ENCODE data around the gene SNRNP70. TPM values are rescaled to one million over a fixed set of nuclear protein-coding genes. Genes with fewer than 3 reads are reported as not detected.

SNRNP70 gene
- polyA plus RNA-seq, 4 donors = 159 to 237 (median 223) TPM

- WGBS, 3 donors = 0 to 1% (median 0%) methylated on average over 14 of the region's 14 CpGs
- Histone ChIP-seq H3K27me3 (ENCODE audit: control insufficient read depth in 3 of 3, insufficient read depth in 3 of 3, low read length in 3 of 3) (peaks cover 0 to 5% (median 0%) of the 10 kb centered on the region in 3 donors), H3K9me3 (ENCODE audit: control insufficient read depth in 2 of 2, insufficient read depth in 1 of 2, low read depth in 1 of 2, low read length in 1 of 2) (no peaks in the 10 kb centered on the region), H3K4me3 (ENCODE audit: low read depth in 1 of 3, low read length in 3 of 3) (peak overlapping the region; percentile 70 to 89 (median 82)), H3K27ac (ENCODE audit: low read depth in 1 of 3, low read length in 2 of 3) (peak overlapping the region in 2 of 3 donors; percentile 73 to 88), H3K4me1 (ENCODE audit: control insufficient read depth in 3 of 3, insufficient read depth in 2 of 3, low read depth in 1 of 3, low read length in 2 of 3) (peaks cover 0 to 11% (median 0%) of the 10 kb centered on the region in 3 donors), H3K36me3 (ENCODE audit: control insufficient read depth in 3 of 3, insufficient read depth in 2 of 3, low read depth in 1 of 3, low read length in 3 of 3) (peaks cover 7 to 34% (median 8%) of the 10 kb centered on the region in 3 donors)
- no peak for DNase-seq
- no peak for FAIRE-seq
Observed at GRCh38 chr19:49085868-49086232, 599 bp downstream of the SNRNP70 start.

DNA sequence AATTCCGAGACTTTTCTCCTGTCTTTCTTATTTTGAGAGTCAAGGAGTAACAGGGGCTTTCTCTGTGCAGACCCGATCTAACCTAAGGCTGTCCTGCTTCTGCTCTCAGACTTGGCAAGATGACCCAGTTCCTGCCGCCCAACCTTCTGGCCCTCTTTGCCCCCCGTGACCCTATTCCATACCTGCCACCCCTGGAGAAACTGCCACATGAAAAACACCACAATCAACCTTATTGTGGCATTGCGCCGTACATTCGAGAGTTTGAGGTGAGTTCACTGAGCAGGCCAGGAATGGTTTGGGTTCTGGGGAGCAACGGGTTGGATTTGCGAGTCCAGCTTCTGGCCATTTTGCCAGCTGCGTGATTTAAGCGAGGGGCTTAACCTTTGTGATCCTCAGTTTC, 1.0 kb downstream of the SNRNP70 start:
- H3K27ac ChIP-seq (ENCODE audit: low read depth in 1 of 3, low read length in 2 of 3) = no peak overlapping the region

DNA sequence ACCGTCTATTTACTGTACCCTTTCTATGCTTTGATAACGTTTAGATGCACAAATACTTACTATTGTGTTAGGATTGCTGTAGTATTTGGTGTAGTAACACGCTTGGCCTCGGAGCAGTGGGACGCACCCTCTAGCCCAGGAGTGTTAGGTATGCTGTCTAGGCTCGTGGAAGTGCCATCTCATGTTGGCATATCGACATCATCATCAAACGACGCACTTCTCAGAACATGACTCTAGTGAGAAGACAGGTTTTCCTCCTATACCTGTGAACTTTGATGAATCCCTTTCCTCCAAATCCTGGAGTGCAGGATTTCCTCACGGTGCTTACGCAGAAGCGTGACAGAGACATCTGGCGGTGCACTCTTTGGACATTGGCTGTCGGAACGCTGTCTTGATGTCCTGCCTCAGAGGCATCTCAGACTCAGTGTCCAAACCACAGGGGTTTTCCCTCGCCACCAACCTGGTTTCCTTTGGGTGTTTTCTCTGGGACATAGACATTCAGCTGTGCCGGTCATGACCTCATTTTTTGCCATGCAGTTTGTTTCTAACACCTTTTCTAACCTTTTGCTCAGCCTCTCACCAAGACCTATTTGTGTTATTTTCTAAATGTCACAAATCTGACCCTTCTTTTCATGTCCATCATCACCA, 6.3 kb downstream of the SNRNP70 start:
- Histone ChIP-seq H3K36me3 (ENCODE audit: control insufficient read depth in 3 of 3, insufficient read depth in 2 of 3, low read depth in 1 of 3, low read length in 3 of 3) (peaks cover 15 to 84% (median 16%) of the 10 kb centered on the region in 3 donors), H3K4me1 (ENCODE audit: control insufficient read depth in 3 of 3, insufficient read depth in 2 of 3, low read depth in 1 of 3, low read length in 2 of 3) (peaks cover 0 to 8% (median 0%) of the 10 kb centered on the region in 3 donors), H3K27ac (ENCODE audit: low read depth in 1 of 3, low read length in 2 of 3) (no peak overlapping the region), H3K9me3 (ENCODE audit: control insufficient read depth in 2 of 2, insufficient read depth in 1 of 2, low read depth in 1 of 2, low read length in 1 of 2) (no peaks in the 10 kb centered on the region), H3K27me3 (ENCODE audit: control insufficient read depth in 3 of 3, insufficient read depth in 3 of 3, low read length in 3 of 3) (no peaks in the 10 kb centered on the region), H3K4me3 (ENCODE audit: low read depth in 1 of 3, low read length in 3 of 3) (no peak overlapping the region)
- 84 to 91% (median 86%) methylated on average over 17 of the region's 17 CpGs for WGBS, 3 donors
- FAIRE-seq = no peak
- no peak for DNase-seq

More for the DNA sequence above, 1.0 kb downstream of the SNRNP70 start:
- Histone ChIP-seq H3K36me3 (ENCODE audit: control insufficient read depth in 3 of 3, insufficient read depth in 2 of 3, low read depth in 1 of 3, low read length in 3 of 3) (peaks cover 8 to 39% (median 10%) of the 10 kb centered on the region in 3 donors), H3K4me3 (ENCODE audit: low read depth in 1 of 3, low read length in 3 of 3) (peak overlapping the region; percentile 70 to 89 (median 82)), H3K27me3 (ENCODE audit: control insufficient read depth in 3 of 3, insufficient read depth in 3 of 3, low read length in 3 of 3) (peaks cover 0 to 3% (median 0%) of the 10 kb centered on the region in 3 donors), H3K4me1 (ENCODE audit: control insufficient read depth in 3 of 3, insufficient read depth in 2 of 3, low read depth in 1 of 3, low read length in 2 of 3) (peaks cover 0 to 11% (median 0%) of the 10 kb centered on the region in 3 donors), H3K9me3 (ENCODE audit: control insufficient read depth in 2 of 2, insufficient read depth in 1 of 2, low read depth in 1 of 2, low read length in 1 of 2) (no peaks in the 10 kb centered on the region)
- no peak for FAIRE-seq
- 6 to 42% (median 17%) methylated on average over 11 of the region's 11 CpGs for WGBS, 3 donors
- no peak for DNase-seq

GRCh38 chr19:49092686-49093085, 7.4 kb downstream of the SNRNP70 start:
- WGBS, 3 donors = 93% methylated on average over 6 of the region's 6 CpGs
- DNase-seq (no peak), FAIRE-seq (no peak)
- Histone ChIP-seq H3K4me3 (ENCODE audit: low read depth in 1 of 3, low read length in 3 of 3) (no peak overlapping the region), H3K4me1 (ENCODE audit: control insufficient read depth in 3 of 3, insufficient read depth in 2 of 3, low read depth in 1 of 3, low read length in 2 of 3) (no peaks in the 10 kb centered on the region), H3K27me3 (ENCODE audit: control insufficient read depth in 3 of 3, insufficient read depth in 3 of 3, low read length in 3 of 3) (no peaks in the 10 kb centered on the region), H3K9me3 (ENCODE audit: control insufficient read depth in 2 of 2, insufficient read depth in 1 of 2, low read depth in 1 of 2, low read length in 1 of 2) (no peaks in the 10 kb centered on the region), H3K36me3 (ENCODE audit: control insufficient read depth in 3 of 3, insufficient read depth in 2 of 3, low read depth in 1 of 3, low read length in 3 of 3) (peaks cover 14 to 86% (median 17%) of the 10 kb centered on the region in 3 donors), H3K27ac (ENCODE audit: low read depth in 1 of 3, low read length in 2 of 3) (no peak overlapping the region)

- H3K4me1 ChIP-seq (ENCODE audit: control insufficient read depth in 3 of 3, insufficient read depth in 2 of 3, low read depth in 1 of 3, low read length in 2 of 3) = no peaks in the 10 kb centered on the region
- H3K4me3 ChIP-seq (ENCODE audit: low read depth in 1 of 3, low read length in 3 of 3) = no peak overlapping the region
- WGBS, 3 donors = 82% methylated on average over 23 of the region's 23 CpGs
- no peaks in the 10 kb centered on the region for H3K27me3 ChIP-seq (ENCODE audit: control insufficient read depth in 3 of 3, insufficient read depth in 3 of 3, low read length in 3 of 3)
- DNase-seq (no peak), FAIRE-seq (no peak)
- no peaks in the 10 kb centered on the region for H3K9me3 ChIP-seq (ENCODE audit: control insufficient read depth in 2 of 2, insufficient read depth in 1 of 2, low read depth in 1 of 2, low read length in 1 of 2)
- peaks cover 26 to 96% (median 28%) of the 10 kb centered on the region in 3 donors for H3K36me3 ChIP-seq (ENCODE audit: control insufficient read depth in 3 of 3, insufficient read depth in 2 of 3, low read depth in 1 of 3, low read length in 3 of 3)
- H3K27ac ChIP-seq (ENCODE audit: low read depth in 1 of 3, low read length in 2 of 3) = no peak overlapping the region
Observed at GRCh38 chr19:49094505-49095482, 9.5 kb downstream of the SNRNP70 start.

GRCh38 chr19:49097453-49098288, 12.4 kb downstream of the SNRNP70 start:
- H3K27ac ChIP-seq (ENCODE audit: low read depth in 1 of 3, low read length in 2 of 3) = no peak overlapping the region
- FAIRE-seq (no peak), DNase-seq (peak; percentile 74)
- no peaks in the 10 kb centered on the region for H3K27me3 ChIP-seq (ENCODE audit: control insufficient read depth in 3 of 3, insufficient read depth in 3 of 3, low read length in 3 of 3)
- no peak overlapping the region for H3K4me3 ChIP-seq (ENCODE audit: low read depth in 1 of 3, low read length in 3 of 3)
- H3K36me3 ChIP-seq (ENCODE audit: control insufficient read depth in 3 of 3, insufficient read depth in 2 of 3, low read depth in 1 of 3, low read length in 3 of 3) = peaks cover 27 to 96% (median 30%) of the 10 kb centered on the region in 3 donors
- 54 to 58% (median 57%) methylated on average over 8 of the region's 8 CpGs for WGBS, 3 donors
- H3K4me1 ChIP-seq (ENCODE audit: control insufficient read depth in 3 of 3, insufficient read depth in 2 of 3, low read depth in 1 of 3, low read length in 2 of 3) = no peaks in the 10 kb centered on the region
- no peaks in the 10 kb centered on the region for H3K9me3 ChIP-seq (ENCODE audit: control insufficient read depth in 2 of 2, insufficient read depth in 1 of 2, low read depth in 1 of 2, low read length in 1 of 2)

DNA sequence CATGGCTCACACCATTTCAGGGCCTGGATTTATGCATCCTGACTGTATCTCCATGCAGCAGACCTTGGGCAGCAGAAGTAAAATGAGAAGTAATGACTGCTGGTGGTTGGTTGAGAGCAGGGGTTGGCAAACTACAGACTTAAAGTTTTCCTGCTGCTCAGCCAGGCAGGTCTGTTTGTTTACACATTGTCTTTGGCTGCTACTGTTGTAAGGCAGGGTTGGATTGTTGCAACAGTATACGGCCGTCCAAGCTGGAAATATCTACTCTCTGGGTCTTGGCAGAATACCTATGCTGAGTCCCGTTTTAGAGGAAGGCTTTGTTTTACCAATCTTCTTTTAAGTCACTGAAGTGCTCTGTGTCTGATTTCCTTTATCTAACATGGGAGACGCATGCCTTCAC, 13.5 kb downstream of the SNRNP70 start:
- Histone ChIP-seq H3K9me3 (ENCODE audit: control insufficient read depth in 2 of 2, insufficient read depth in 1 of 2, low read depth in 1 of 2, low read length in 1 of 2) (no peaks in the 10 kb centered on the region), H3K36me3 (ENCODE audit: control insufficient read depth in 3 of 3, insufficient read depth in 2 of 3, low read depth in 1 of 3, low read length in 3 of 3) (peaks cover 25 to 96% (median 30%) of the 10 kb centered on the region in 3 donors), H3K4me1 (ENCODE audit: control insufficient read depth in 3 of 3, insufficient read depth in 2 of 3, low read depth in 1 of 3, low read length in 2 of 3) (no peaks in the 10 kb centered on the region), H3K4me3 (ENCODE audit: low read depth in 1 of 3, low read length in 3 of 3) (no peak overlapping the region), H3K27ac (ENCODE audit: low read depth in 1 of 3, low read length in 2 of 3) (no peak overlapping the region), H3K27me3 (ENCODE audit: control insufficient read depth in 3 of 3, insufficient read depth in 3 of 3, low read length in 3 of 3) (no peaks in the 10 kb centered on the region)
- DNase-seq (no peak), FAIRE-seq (no peak)
- WGBS, 3 donors = 81 to 87% (median 81%) methylated on average over 4 of the region's 4 CpGs

GRCh38 chr19:49101160-49101559, 15.9 kb downstream of the SNRNP70 start:
- Histone ChIP-seq H3K27me3 (ENCODE audit: control insufficient read depth in 3 of 3, insufficient read depth in 3 of 3, low read length in 3 of 3) (no peaks in the 10 kb centered on the region), H3K4me3 (ENCODE audit: low read depth in 1 of 3, low read length in 3 of 3) (no peak overlapping the region), H3K27ac (ENCODE audit: low read depth in 1 of 3, low read length in 2 of 3) (no peak overlapping the region), H3K9me3 (ENCODE audit: control insufficient read depth in 2 of 2, insufficient read depth in 1 of 2, low read depth in 1 of 2, low read length in 1 of 2) (no peaks in the 10 kb centered on the region), H3K36me3 (ENCODE audit: control insufficient read depth in 3 of 3, insufficient read depth in 2 of 3, low read depth in 1 of 3, low read length in 3 of 3) (peaks cover 25 to 97% (median 30%) of the 10 kb centered on the region in 3 donors), H3K4me1 (ENCODE audit: control insufficient read depth in 3 of 3, insufficient read depth in 2 of 3, low read depth in 1 of 3, low read length in 2 of 3) (no peaks in the 10 kb centered on the region)
- FAIRE-seq (no peak), DNase-seq (no peak)
- 84 to 86% (median 85%) methylated on average over 12 of the region's 12 CpGs for WGBS, 3 donors

All from small intestine (tissue), 7 donors.